Epithelial cell of proximal tubule (primary cell): ENCODE data around the gene GMNN. TPM values are rescaled to one million over a fixed set of nuclear protein-coding genes. Genes with fewer than 3 reads are reported as not detected.
"Not testable (repeated sequence)": the region's sequence is repeated elsewhere in the genome, so short reads cannot be mapped to it uniquely, and the experiment has no call there.

ENCODE experiments used
- DNase-seq: peaks from one replicate; pipeline ENCODE4 v3.0.0-alpha.2; 2011; ENCODE audit warnings: low read depth
- H3K4me3 ChIP-seq: 2 replicates; pipeline ENCODE4 v1.5.1; 2011; ENCODE audit warnings: low read depth, mild to moderate bottlenecking, low read length
- total RNA-seq: library from RNA; depleted of rRNA; stranded (reverse); fragments of >200 nt; gene quantifications from 2 replicates; pipeline ENCODE4 v1.2.3, GENCODE V29; 2015
- TF ChIP-seq, protein P1 (sequence below): conservative IDR thresholded peaks from 2 replicates; pipeline ENCODE4 v1.5.1; 2012; ENCODE audit warnings: low read depth, mild to moderate bottlenecking, low read length

Gene GMNN
- total RNA-seq, 1 donor from 2014 or later, result 65.3 TPM

DNA sequence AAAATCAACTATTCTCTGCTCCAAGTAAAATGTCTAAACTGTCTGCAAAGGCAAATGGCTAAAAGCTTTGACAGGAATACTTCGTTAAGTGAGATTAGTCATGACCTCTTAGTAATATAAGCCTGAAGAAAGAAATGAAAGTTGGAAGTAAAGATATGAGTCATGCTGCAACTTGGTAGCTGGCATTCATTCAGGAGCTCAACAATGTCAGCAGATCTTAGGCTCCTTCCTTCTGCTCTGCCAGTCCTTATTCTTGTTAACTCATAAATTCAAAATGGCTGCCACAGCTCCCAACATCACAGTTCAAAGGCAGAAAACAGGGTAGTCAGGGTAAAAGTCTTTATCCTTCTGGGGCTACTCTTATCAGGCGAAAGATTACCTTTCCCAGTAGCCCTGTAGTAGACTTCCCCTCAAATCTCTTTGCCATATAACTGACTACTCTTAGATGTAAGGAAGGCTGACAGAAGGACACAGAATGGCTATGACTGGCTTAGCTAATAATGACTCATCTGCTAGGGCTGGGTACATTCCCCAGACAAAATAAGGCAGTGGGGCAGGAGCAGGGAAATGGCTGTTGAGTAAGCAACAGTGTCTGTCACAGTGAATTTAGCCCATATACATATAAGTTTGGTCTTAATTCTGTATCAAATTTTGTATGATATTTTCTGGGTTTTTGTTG is 31.3 kb upstream of the GMNN start:
- H3K4me3 ChIP-seq, result no peak overlapping the region
- TF ChIP-seq, protein P1, sequence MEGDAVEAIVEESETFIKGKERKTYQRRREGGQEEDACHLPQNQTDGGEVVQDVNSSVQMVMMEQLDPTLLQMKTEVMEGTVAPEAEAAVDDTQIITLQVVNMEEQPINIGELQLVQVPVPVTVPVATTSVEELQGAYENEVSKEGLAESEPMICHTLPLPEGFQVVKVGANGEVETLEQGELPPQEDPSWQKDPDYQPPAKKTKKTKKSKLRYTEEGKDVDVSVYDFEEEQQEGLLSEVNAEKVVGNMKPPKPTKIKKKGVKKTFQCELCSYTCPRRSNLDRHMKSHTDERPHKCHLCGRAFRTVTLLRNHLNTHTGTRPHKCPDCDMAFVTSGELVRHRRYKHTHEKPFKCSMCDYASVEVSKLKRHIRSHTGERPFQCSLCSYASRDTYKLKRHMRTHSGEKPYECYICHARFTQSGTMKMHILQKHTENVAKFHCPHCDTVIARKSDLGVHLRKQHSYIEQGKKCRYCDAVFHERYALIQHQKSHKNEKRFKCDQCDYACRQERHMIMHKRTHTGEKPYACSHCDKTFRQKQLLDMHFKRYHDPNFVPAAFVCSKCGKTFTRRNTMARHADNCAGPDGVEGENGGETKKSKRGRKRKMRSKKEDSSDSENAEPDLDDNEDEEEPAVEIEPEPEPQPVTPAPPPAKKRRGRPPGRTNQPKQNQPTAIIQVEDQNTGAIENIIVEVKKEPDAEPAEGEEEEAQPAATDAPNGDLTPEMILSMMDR, result no peak
- peak; percentile 94 for DNase-seq

DNA sequence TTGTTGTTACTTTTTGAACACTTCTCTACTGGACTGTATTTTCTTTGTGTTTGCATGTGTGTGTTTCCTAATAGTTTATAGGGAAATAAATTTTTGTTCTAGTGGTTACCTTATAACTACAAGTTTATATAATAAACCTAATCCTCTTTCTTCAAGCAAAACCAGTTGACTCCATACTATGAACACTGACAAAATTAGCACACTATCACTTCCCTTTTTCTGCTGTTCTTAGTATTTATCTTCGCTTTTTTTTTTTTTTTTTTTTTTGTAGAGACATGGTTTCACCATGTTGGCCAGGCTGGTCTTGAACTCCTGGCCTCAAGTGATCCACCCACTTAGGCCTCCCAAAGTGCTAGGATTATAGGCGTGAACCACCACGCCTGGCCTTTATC is 30.8 kb upstream of the GMNN start:
- TF ChIP-seq, protein P1, result no peak
- no peak overlapping the region for H3K4me3 ChIP-seq

DNA sequence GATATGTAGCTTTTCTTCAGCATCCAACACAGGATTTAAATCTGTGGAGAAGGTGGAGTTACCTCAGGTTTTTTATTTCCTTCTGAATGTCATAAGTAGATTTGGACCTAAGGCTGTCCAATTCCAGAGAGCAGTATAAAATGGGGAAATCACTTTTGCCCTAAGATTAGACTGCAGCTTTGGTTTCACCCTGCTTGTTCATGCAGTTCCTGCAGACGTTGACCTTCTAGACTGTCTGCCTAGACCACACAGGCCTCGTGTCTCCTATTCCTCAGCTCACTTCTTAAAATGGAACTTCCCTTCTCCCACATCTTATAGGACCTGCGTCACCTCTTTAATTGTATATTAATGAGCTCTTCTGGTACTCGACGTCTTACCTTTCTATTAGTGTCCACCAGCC is 29.8 kb upstream of the GMNN start:
- DNase-seq, result no peak
- TF ChIP-seq, protein P1, result no peak
- no peak overlapping the region for H3K4me3 ChIP-seq

More for the DNA sequence above, 30.8 kb upstream of the GMNN start:
- DNase-seq, result no peak

DNA sequence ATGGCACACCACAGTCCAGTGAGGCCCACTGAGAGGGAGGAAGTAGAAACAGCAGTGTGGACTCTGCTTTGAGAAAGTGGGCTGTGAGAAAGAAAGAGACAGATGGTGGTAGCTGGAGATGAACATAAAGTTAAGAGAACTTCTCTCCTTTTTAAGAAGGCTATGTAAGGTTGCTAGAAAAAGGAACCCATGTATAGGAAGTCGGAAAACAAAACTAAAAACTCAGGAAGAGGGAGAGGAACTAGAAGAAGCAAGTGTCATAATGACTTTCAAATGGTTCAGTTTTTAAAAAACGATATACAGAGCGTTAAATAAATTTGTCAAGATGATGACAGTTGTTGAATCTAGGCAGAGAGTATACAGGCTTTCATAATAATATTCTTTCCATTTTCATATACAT is 25.4 kb upstream of the GMNN start:
- TF ChIP-seq, protein P1, result no peak
- H3K4me3 ChIP-seq, result no peak overlapping the region
- no peak for DNase-seq

DNA sequence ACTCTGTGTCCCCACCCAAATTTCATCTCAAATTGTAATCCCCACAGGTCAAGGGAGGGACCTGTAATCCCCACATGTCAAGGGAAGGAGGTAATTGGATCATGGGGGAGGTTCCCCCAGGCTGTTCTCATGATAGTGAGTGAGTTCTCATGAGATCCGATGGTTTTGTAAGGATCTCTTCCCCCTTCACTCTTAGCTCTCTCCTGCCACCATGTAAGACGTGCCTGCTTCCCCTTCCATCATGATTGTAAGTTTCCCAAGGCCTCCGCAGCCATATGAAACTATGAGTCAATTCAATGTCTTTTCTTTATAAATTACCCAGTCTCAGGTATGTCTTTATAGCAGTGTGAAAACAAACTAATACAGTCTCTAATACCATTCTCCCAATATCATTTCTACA is 23.9 kb upstream of the GMNN start:
- DNase-seq, H3K4me3 ChIP-seq: not testable (repeated sequence)

DNA sequence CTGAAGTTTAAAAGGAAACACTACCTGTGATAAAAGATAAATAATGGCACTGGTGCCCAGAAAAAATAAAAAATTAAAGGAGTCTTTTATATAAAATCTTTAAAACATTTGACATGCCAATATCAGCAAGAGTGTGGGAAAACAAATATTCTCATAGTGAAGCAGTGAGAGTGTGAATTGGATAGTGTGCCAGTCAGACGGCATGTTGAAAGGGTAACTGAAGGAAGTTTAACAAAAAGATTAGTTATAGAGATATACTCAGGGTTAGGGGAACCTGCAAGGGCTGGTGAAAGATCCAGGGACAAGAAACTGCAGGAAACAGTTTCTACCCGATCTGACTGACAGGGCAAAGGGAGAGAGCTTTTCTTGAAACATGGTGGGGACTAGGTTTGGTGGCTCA is 22.2 kb upstream of the GMNN start:
- TF ChIP-seq, protein P1, result no peak
- no peak for DNase-seq
- H3K4me3 ChIP-seq, result no peak overlapping the region

DNA sequence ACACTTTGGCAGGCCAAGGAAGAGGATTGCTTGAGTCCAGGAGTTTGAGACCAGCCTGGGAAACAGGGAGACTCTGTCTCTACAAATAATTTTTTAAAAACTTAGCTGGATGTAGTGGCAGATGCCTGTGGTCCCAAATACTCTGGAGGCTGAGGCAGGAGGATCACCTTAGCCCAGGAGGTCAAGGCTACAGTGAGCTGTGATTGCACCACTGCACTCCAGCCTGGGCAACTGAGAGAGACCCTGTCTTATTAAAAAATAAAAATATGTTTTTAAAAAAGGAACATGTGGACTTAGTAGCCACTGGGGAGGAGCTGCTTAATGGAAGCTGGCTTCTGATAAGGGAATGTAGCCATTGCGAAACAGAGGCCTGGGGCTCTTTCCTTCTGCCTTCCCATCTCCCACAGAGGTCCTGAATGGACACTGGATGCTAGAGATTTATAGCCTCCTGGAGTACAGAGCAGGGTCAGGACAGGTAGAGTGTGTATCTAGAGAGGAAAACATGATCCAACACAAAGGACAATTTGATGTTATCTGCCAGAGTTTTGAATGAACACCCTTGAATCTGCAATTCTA is 21.7 kb upstream of the GMNN start:
- TF ChIP-seq, protein P1, result no peak
- DNase-seq, result no peak
- no peak overlapping the region for H3K4me3 ChIP-seq
